Amygdala (tissue), 56 donors: Measurements from ENCODE around the gene SLC6A11.

ENCODE experiments used
- DNase-seq, 56 donors: peaks; one replicate each; lab custom pipeline; 2025; lab: John Stamatoyannopoulos, UW

Gene SLC6A11

GRCh38 chr3:10927551-10927950, 111.5 kb downstream of the SLC6A11 start:
- DNase-seq, result no peak

GRCh38 chr3:10928407-10928960, 112.5 kb downstream of the SLC6A11 start:
- DNase-seq, result no peak

GRCh38 chr3:10928961-10929471, 113.0 kb downstream of the SLC6A11 start:
- no peak for DNase-seq

- DNase-seq, result no peak
These were observed 114.1 kb downstream of the SLC6A11 start for GRCh38 chr3:10929978-10930665.

GRCh38 chr3:10930666-10931040, 114.6 kb downstream of the SLC6A11 start:
- DNase-seq, result no peak

GRCh38 chr3:10932596-10932995, 116.6 kb downstream of the SLC6A11 start:
- no peak for DNase-seq

- no peak for DNase-seq
These were observed 117.0 kb downstream of the SLC6A11 start for GRCh38 chr3:10933021-10933420.

- DNase-seq, result no peak
These were observed 117.4 kb downstream of the SLC6A11 start for GRCh38 chr3:10933470-10933804.

GRCh38 chr3:10933805-10934481, 117.9 kb downstream of the SLC6A11 start:
- no peak for DNase-seq

GRCh38 chr3:10935028-10935427, 119.0 kb downstream of the SLC6A11 start:
- DNase-seq, result no peak

GRCh38 chr3:10935846-10936631, 120.0 kb downstream of the SLC6A11 start:
- DNase-seq, result no peak

GRCh38 chr3:10936686-10937085, 120.7 kb downstream of the SLC6A11 start:
- DNase-seq, result no peak

- DNase-seq, result no peak
These were observed 121.3 kb downstream of the SLC6A11 start for GRCh38 chr3:10937141-10937825.

GRCh38 chr3:10939556-10939955, 123.5 kb downstream of the SLC6A11 start:
- DNase-seq, result no peak

GRCh38 chr3:10940106-10940505, 124.1 kb downstream of the SLC6A11 start:
- DNase-seq, result no peak

GRCh38 chr3:10941972-10942371, 125.9 kb downstream of the SLC6A11 start:
- DNase-seq, result peak in 1 of 56 donors; percentile 17

- peak in 2 of 56 donors; percentile 21 to 24 for DNase-seq
These were observed 126.7 kb downstream of the SLC6A11 start for GRCh38 chr3:10942690-10943205.

GRCh38 chr3:10944866-10945265, 128.8 kb downstream of the SLC6A11 start:
- DNase-seq, result no peak

- DNase-seq, result peak in 43 of 56 donors; percentile 17 to 88 (median 56)
These were observed 129.8 kb downstream of the SLC6A11 start for GRCh38 chr3:10945683-10946287.

- no peak for DNase-seq
These were observed 130.5 kb downstream of the SLC6A11 start for GRCh38 chr3:10946526-10946925.
